Lung (tissue), 12 donors: ENCODE measurements around the gene QKI. TPM values are rescaled to one million over a fixed set of nuclear protein-coding genes. Genes with fewer than 3 reads are reported as not detected.
A peak's percentile ranks its signal among the peaks of the same experiment; 100 is the strongest.

Experiments
- ATAC-seq: fragments of 200-7000 bp; cut with Tn5 transposase; one replicate; pipeline ENCODE4 v1.9.1; 2020; ENCODE audit warnings: moderate number of reproducible peaks; ENCODE audit not compliant: insufficient read depth, low FRiP score
- DNase-seq, 3 donors: peaks; one replicate each; pipeline ENCODE4 v3.0.0-alpha.2; 2013 to 2017
- H3K27ac ChIP-seq, 2 donors: one replicate each; pipeline ENCODE4 v1.5.1; 2013; ENCODE audit warnings: mild to moderate bottlenecking in 2 of 2, moderate library complexity in 2 of 2, control low read depth in 1 of 2, inconsistent platforms in 1 of 2, low read depth in 1 of 2, low read length in 1 of 2
- H3K27me3 ChIP-seq, 3 donors: one replicate each; pipeline ENCODE4 v1.5.1; 2013; ENCODE audit warnings: low read length in 2 of 3; ENCODE audit not compliant: control insufficient read depth in 3 of 3, insufficient read depth in 3 of 3
- H3K36me3 ChIP-seq, 4 donors: one replicate each; pipeline ENCODE4 v1.5.1; 2013; ENCODE audit warnings: low read length in 4 of 4, mild to moderate bottlenecking in 1 of 4, moderate library complexity in 1 of 4; ENCODE audit not compliant: control insufficient read depth in 4 of 4, insufficient read depth in 4 of 4
- H3K4me1 ChIP-seq, 5 donors: one replicate each; pipeline ENCODE4 v1.5.1; 2013; ENCODE audit warnings: low read length in 5 of 5, mild to moderate bottlenecking in 2 of 5, moderate library complexity in 1 of 5; ENCODE audit not compliant: control insufficient read depth in 5 of 5, insufficient read depth in 5 of 5
- H3K4me3 ChIP-seq: one replicate; pipeline ENCODE4 v1.5.1; 2013; ENCODE audit warnings: mild to moderate bottlenecking, control low read depth, moderate library complexity
- H3K9ac ChIP-seq, 2 donors: one replicate each; pipeline ENCODE4 v1.5.1; 2013; ENCODE audit warnings: low read length in 2 of 2, control low read depth in 1 of 2; ENCODE audit not compliant: insufficient read depth in 1 of 2
- H3K9me3 ChIP-seq, 4 donors: one replicate each; pipeline ENCODE4 v1.5.1; 2013; ENCODE audit warnings: low read length in 3 of 4, mild to moderate bottlenecking in 1 of 4, moderate library complexity in 1 of 4; ENCODE audit not compliant: control insufficient read depth in 4 of 4, insufficient read depth in 3 of 4
- CTCF ChIP-seq: IDR thresholded peaks from 2 replicates; pipeline ENCODE4 v1.5.1; 2012; ENCODE audit warnings: mild to moderate bottlenecking; ENCODE audit errors: control extremely low read depth, extremely low read depth
- WGBS, 2 donors: extraction: QIAGEN DNeasy Blood & Tissue Kit; methylation state at CpG; one replicate each; pipeline ENCODE4 v1.1.7; 2013; 5-methylcytosine and 5-hydroxymethylcytosine counted together
- polyA plus RNA-seq, 2 donors: library from polyadenylated mRNA; stranded (reverse); fragments of 200-250 nt; gene quantifications; one replicate each; pipeline ENCODE4 v1.2.1, GENCODE V29; 2013
- total RNA-seq, 2 donors: library from RNA; depleted of rRNA in 1 of 2; stranded (reverse); fragments of >200 nt in 1 of 2; gene quantifications; one replicate each; pipeline ENCODE4 v1.2.1, GENCODE V29; 2014 to 2021
- donor health status: control.
- donor health status: control.
- donor health status: Bipolar disorder and iron deficiency.
- donor health status: healthy.
- donor health status: DM: yes; HTN: yes; CAD: no.

The QKI gene
- total and polyA plus RNA-seq, 4 donors = 20.6 to 228 (median 114) TPM

DNA sequence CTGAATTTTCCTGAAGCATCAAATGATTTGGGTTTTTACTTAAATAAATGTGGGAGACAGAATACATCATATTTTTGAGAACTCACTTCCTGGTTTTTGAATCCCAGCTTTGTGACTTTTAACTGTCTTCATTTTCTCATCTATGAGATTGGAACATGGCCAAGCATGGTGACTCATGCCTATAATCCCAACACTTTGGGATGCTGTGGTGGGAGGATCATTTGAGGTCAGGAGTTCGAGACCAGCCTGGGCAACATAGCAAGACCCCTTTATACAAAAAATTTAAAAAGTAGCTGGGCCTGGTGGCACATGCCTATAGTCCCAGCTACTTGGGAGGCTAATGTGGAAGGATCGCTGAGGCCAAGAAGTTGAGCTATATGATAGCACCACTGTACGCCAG lies 122.3 kb downstream of the QKI start:
- TF ChIP-seq CTCF = no peak
- Histone ChIP-seq H3K4me1 (peaks cover 0 to 27% (median 0%) of the 10 kb centered on the region in 5 donors), H3K9ac (no peak overlapping the region), H3K27ac (no peak overlapping the region), H3K36me3 (peaks cover 0 to 5% (median 2%) of the 10 kb centered on the region in 4 donors), H3K9me3 (no peaks in the 10 kb centered on the region), H3K27me3 (no peaks in the 10 kb centered on the region), H3K4me3 (no peak overlapping the region)
- ATAC-seq (no peak), DNase-seq (no peak)
- WGBS, 2 donors = 98% methylated on average over 3 of the region's 3 CpGs

DNA sequence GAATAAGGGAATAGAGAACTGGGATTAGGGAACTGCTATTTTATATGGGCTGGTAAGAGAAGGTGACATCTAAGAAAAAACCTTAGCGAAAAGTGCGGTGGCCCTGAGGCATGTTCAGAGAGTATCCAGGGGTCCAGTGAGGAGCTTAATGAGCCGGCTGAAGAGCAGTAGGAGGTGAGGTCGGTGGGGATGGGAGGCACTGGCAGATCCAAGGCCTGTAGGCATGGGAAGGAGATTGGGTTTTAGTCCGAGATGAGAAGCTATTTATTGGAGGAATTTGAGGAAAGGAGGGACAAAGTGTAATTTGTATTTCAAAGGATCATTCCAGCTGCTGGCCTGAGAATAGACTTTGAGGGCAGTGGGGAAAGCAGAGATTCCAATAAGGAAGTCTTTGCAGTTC lies 123.8 kb downstream of the QKI start:
- 86 to 90% methylated on average over 5 of the region's 5 CpGs for WGBS, 2 donors
- no peak for DNase-seq
- H3K9me3 ChIP-seq = no peaks in the 10 kb centered on the region
- H3K9ac ChIP-seq = no peak overlapping the region
- peak overlapping the region in 1 of 2 donors; percentile 0 for H3K27ac ChIP-seq
- ATAC-seq = no peak
- H3K4me1 ChIP-seq = peaks cover 0 to 22% (median 0%) of the 10 kb centered on the region in 5 donors
- H3K36me3 ChIP-seq = peaks cover 0 to 5% (median 2%) of the 10 kb centered on the region in 4 donors
- H3K27me3 ChIP-seq = no peaks in the 10 kb centered on the region
- H3K4me3 ChIP-seq = no peak overlapping the region
- no peak for TF ChIP-seq CTCF

DNA sequence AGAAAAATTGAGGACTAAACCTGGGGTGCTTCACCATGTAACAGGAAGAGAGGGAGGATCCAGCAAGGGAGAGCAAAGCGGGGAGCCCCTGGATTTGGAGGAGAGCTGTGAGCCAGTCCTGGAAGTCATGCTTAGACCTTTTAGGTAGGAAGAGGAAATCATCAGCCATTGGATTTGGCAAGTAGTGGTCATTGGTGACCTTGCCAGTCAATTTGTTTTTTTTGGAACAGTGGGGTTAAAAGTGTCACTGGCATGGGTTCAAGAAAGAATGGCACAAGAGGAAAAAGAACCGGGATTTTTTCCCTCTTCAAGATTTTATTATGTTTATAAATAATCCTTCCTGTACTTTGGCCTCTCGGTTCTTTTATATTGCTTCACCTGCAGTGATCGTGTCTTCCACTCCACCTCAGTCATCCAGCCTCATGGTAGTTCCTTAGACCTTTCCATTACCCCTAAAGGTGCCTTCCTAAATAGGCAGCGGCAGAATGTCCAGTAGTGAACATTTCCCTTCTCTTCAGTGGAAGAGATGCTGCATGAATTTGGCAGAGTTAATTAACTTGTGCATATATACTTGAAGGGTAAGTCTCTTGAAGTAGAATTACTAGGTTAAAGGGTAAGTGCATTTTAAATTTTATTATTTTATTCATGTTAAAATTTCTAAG lies 124.7 kb downstream of the QKI start:
- 61 to 80% methylated on average over 5 of the region's 5 CpGs for WGBS, 2 donors
- no peak for TF ChIP-seq CTCF

More for the DNA sequence above, 124.7 kb downstream of the QKI start:
- DNase-seq (no peak), ATAC-seq (no peak)
- Histone ChIP-seq H3K27me3 (no peaks in the 10 kb centered on the region), H3K9me3 (no peaks in the 10 kb centered on the region), H3K36me3 (peaks cover 0 to 5% (median 2%) of the 10 kb centered on the region in 4 donors), H3K9ac (no peak overlapping the region), H3K4me1 (peaks cover 0 to 25% (median 0%) of the 10 kb centered on the region in 5 donors), H3K4me3 (no peak overlapping the region), H3K27ac (no peak overlapping the region)
